ENCODE data around the gene CD96.

The CD96 gene

GRCh38 chr3:111684640-111685039 is 142.6 kb downstream of the CD96 start:
- no peak for DNase-seq

- no peak for DNase-seq
Measured at GRCh38 chr3:111688190-111688800, 146.3 kb downstream of the CD96 start.

GRCh38 chr3:111690242-111690641 is 148.2 kb downstream of the CD96 start:
- peak; percentile 8 for DNase-seq

- DNase-seq, result no peak
Measured at GRCh38 chr3:111691293-111691909, 149.4 kb downstream of the CD96 start.

GRCh38 chr3:111692593-111693552 is 150.9 kb downstream of the CD96 start:
- DNase-seq, result no peak

GRCh38 chr3:111694471-111694870 is 152.5 kb downstream of the CD96 start:
- no peak for DNase-seq

GRCh38 chr3:111695636-111696117 is 153.7 kb downstream of the CD96 start:
- DNase-seq, result no peak

GRCh38 chr3:111700054-111700453 is 158.1 kb downstream of the CD96 start:
- no peak for DNase-seq

- no peak for DNase-seq
Measured at GRCh38 chr3:111701292-111701906, 159.4 kb downstream of the CD96 start.
